HG03575 (cell line): Measurements from ENCODE around the gene SLC5A5.
"Not testable (repeated sequence)": the region's sequence is repeated elsewhere in the genome, so short reads cannot be mapped to it uniquely, and the experiment has no call there.

Experiments
- ATAC-seq: cut with Tn5 transposase; IDR thresholded peaks from one replicate; pipeline ENCODE4 v1.9.1; 2021; ENCODE audit not compliant: unreplicated experiment, insufficient number of reproducible peaks, low FRiP score; ENCODE audit errors: extremely low read depth

SLC5A5 gene

GRCh38 chr19:17909003-17909732 lies 37.4 kb downstream of the SLC5A5 start:
- no peak for ATAC-seq

GRCh38 chr19:17910791-17911360 lies 39.1 kb downstream of the SLC5A5 start:
- no peak for ATAC-seq

- no peak for ATAC-seq
These were observed 44.3 kb downstream of the SLC5A5 start for GRCh38 chr19:17915940-17916593.

- ATAC-seq = not testable (repeated sequence)
These were observed 46.4 kb downstream of the SLC5A5 start for GRCh38 chr19:17918151-17918550.

GRCh38 chr19:17919122-17919521 lies 47.4 kb downstream of the SLC5A5 start:
- not testable (repeated sequence) for ATAC-seq

- ATAC-seq = no peak
These were observed 48.8 kb downstream of the SLC5A5 start for GRCh38 chr19:17920527-17920926.

- no peak for ATAC-seq
These were observed 50.4 kb downstream of the SLC5A5 start for GRCh38 chr19:17922138-17922537.

GRCh38 chr19:17926044-17926443 lies 54.3 kb downstream of the SLC5A5 start:
- ATAC-seq = no peak

- ATAC-seq = no peak
These were observed 57.3 kb downstream of the SLC5A5 start for GRCh38 chr19:17929056-17929455.

GRCh38 chr19:17931532-17932191 lies 59.9 kb downstream of the SLC5A5 start:
- no peak for ATAC-seq

GRCh38 chr19:17932485-17933338 lies 61.0 kb downstream of the SLC5A5 start, which contains the start of gene CCDC124:
TSS of gene CCDC124 (plus strand) at chr19:17933015. CDS start at chr19:17936421, 3,406 bp downstream.
- ATAC-seq = no peak

- ATAC-seq = no peak
These were observed 61.8 kb downstream of the SLC5A5 start for GRCh38 chr19:17933414-17934129.

- ATAC-seq = no peak
These were observed 64.6 kb downstream of the SLC5A5 start for GRCh38 chr19:17936379-17936778.

- ATAC-seq = no peak
These were observed 65.7 kb downstream of the SLC5A5 start for GRCh38 chr19:17937371-17937900.

GRCh38 chr19:17938092-17938845 lies 66.5 kb downstream of the SLC5A5 start:
- no peak for ATAC-seq

GRCh38 chr19:17942181-17942580 lies 70.4 kb downstream of the SLC5A5 start:
- ATAC-seq = no peak

- ATAC-seq = no peak
These were observed 71.0 kb downstream of the SLC5A5 start for GRCh38 chr19:17942582-17943273.
